Left lung (tissue), 14 donors: ENCODE results near the gene TMEM123. TPM values are rescaled to one million over a fixed set of nuclear protein-coding genes. Genes with fewer than 3 reads are reported as not detected.
A peak's percentile ranks its signal among the peaks of the same experiment; 100 is the strongest.

Source experiments
- ATAC-seq: fragments of 200-7000 bp; cut with Tn5 transposase; one replicate; pipeline ENCODE4 v1.9.1; 2020; ENCODE audit warnings: moderate library complexity
- DNase-seq, 4 donors: peaks; one replicate each; pipeline ENCODE4 v3.0.0-alpha.2; 2013 to 2020
- H3K27ac ChIP-seq, 2 donors: fragments of 200-600 bp; sonication (generic) in 1 of 2; one replicate each; pipeline versions ENCODE4 v1.5.0 to v1.8.0; 2020 to 2021
- H3K27me3 ChIP-seq, 2 donors: fragments of 200-600 bp; sonication (generic) in 1 of 2; one replicate each; pipeline versions ENCODE4 v1.5.0 to v1.8.0; 2020 to 2021
- H3K36me3 ChIP-seq, 2 donors: fragments of 200-600 bp; sonication (generic) in 1 of 2; one replicate each; pipeline versions ENCODE4 v1.5.0 to v1.8.0; 2020 to 2021
- H3K4me1 ChIP-seq, 2 donors: fragments of 200-600 bp; one replicate each; pipeline ENCODE4 v1.8.0; 2021
- H3K4me3 ChIP-seq, 2 donors: fragments of 200-600 bp; sonication (generic) in 1 of 2; one replicate each; pipeline versions ENCODE4 v1.5.0 to v1.8.0; 2020 to 2021; ENCODE audit warnings: mild to moderate bottlenecking in 1 of 2
- H3K9me3 ChIP-seq, 2 donors: fragments of 200-600 bp; sonication (generic) in 1 of 2; one replicate each; pipeline versions ENCODE4 v1.5.0 to v1.8.0; 2020 to 2021
- intact Hi-C, 2 donors: fragments of 100-400 bp; cut with DNase I; formaldehyde crosslinking; loops; one replicate each; pipeline versions ENCODE4 v1.11.2 to v1.14.2; 2022
- long read RNA-seq, 12 donors: library from polyadenylated mRNA in 2 of 12; unstranded in 2 of 12; transcript quantifications; one replicate each; pipeline ENCODE4 v2.0.0 and lab custom pipeline, GENCODE V29; 2019 to 2026
- polyA plus RNA-seq, 6 donors: library from polyadenylated mRNA; unstranded; fragments of 120-200 nt; gene quantifications; one replicate each; pipeline ENCODE4 v1.2.1, GENCODE V29; 2013; ENCODE audit not compliant: insufficient read length in 6 of 6
- total RNA-seq, 2 donors: library from RNA; stranded (reverse); fragmentation: NEBNext Ultra II Directional; extraction: Animal tissue kit (Norgen Biotek cat#: 25700); gene quantifications; one replicate each; pipeline ENCODE4 v1.2.1, GENCODE V29; 2021
- TF ChIP-seq, protein P1 (sequence below), 2 donors: fragments of 200-600 bp; sonication (generic) in 1 of 2; IDR thresholded peaks; one replicate each; pipeline versions ENCODE4 v1.5.0 to v1.8.0; 2021; ENCODE audit warnings: antibody characterized with exemption in 2 of 2
- donor health status: DM: no; HTN: yes; CAD: no.
- donor health status: DM: no; HTN: no; CAD: no.

The TMEM123 gene, protein sequence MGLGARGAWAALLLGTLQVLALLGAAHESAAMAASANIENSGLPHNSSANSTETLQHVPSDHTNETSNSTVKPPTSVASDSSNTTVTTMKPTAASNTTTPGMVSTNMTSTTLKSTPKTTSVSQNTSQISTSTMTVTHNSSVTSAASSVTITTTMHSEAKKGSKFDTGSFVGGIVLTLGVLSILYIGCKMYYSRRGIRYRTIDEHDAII
- total RNA-seq (100 to 1,000 TPM; 127 to 155 TPM), polyA plus RNA-seq (100 to 1,000 TPM; 256 to 351 (median 284) TPM)
- long read RNA-seq, donor 1, transcript TMEM123-206 (3 exons, 549 nt): major isoform, 99 of 208 reads
- long read RNA-seq, donor 1, transcript TMEM123-202 (5 exons, 3,579 nt): minor isoform, 63 of 208 reads
- long read RNA-seq, donor 1, partial matches to known transcripts: 45 of 208 reads
- long read RNA-seq, donor 1, other reads (novel, unspliced or antisense): 0 of 208 reads
- long read RNA-seq, donor 2, transcript TMEM123-206 (3 exons, 549 nt): minor isoform, 66 of 172 reads
- long read RNA-seq, donor 2, transcript TMEM123-202 (5 exons, 3,579 nt): major isoform, 72 of 172 reads
- long read RNA-seq, donor 2, partial matches to known transcripts: 34 of 172 reads
- long read RNA-seq, donor 2, other reads (novel, unspliced or antisense): 0 of 172 reads
- long read RNA-seq, donor 3, transcript TMEM123-202 (5 exons, 3,579 nt): major isoform, 52 of 87 reads
- long read RNA-seq, donor 3, transcript TMEM123-206 (3 exons, 549 nt): minor isoform, 15 of 87 reads
- long read RNA-seq, donor 3, partial matches to known transcripts: 20 of 87 reads
- long read RNA-seq, donor 3, other reads (novel, unspliced or antisense): 0 of 87 reads
- long read RNA-seq, donor 4, transcript TMEM123-202 (5 exons, 3,579 nt): major isoform, 15 of 20 reads
- long read RNA-seq, donor 4, partial matches to known transcripts: 2 of 20 reads
- long read RNA-seq, donor 4, other reads (novel, unspliced or antisense): 1 of 20 reads
- long read RNA-seq, donor 5, transcript TMEM123-206 (3 exons, 549 nt): major isoform, 58 of 132 reads
- long read RNA-seq, donor 5, transcript TMEM123-202 (5 exons, 3,579 nt): minor isoform, 43 of 132 reads
- long read RNA-seq, donor 5, partial matches to known transcripts: 31 of 132 reads
- long read RNA-seq, donor 5, other reads (novel, unspliced or antisense): 0 of 132 reads
- long read RNA-seq, donor 6, transcript TMEM123-202 (5 exons, 3,579 nt): major isoform, 52 of 98 reads
- long read RNA-seq, donor 6, transcript TMEM123-206 (3 exons, 549 nt): minor isoform, 22 of 98 reads
- long read RNA-seq, donor 6, partial matches to known transcripts: 24 of 98 reads
- long read RNA-seq, donor 6, other reads (novel, unspliced or antisense): 0 of 98 reads
- long read RNA-seq, donor 7, transcript TMEM123-202 (5 exons, 3,579 nt): major isoform, 37 of 73 reads
- long read RNA-seq, donor 7, transcript TMEM123-206 (3 exons, 549 nt): minor isoform, 8 of 73 reads
- long read RNA-seq, donor 7, partial matches to known transcripts: 28 of 73 reads
- long read RNA-seq, donor 7, other reads (novel, unspliced or antisense): 0 of 73 reads
- long read RNA-seq, donor 8, transcript TMEM123-202 (5 exons, 3,579 nt): major isoform, 49 of 103 reads
- long read RNA-seq, donor 8, transcript TMEM123-206 (3 exons, 549 nt): minor isoform, 20 of 103 reads
- long read RNA-seq, donor 8, partial matches to known transcripts: 33 of 103 reads
- long read RNA-seq, donor 8, other reads (novel, unspliced or antisense): 0 of 103 reads
- long read RNA-seq, donor 9: 0 reads
- long read RNA-seq, donor 10, transcript TMEM123-202 (5 exons, 3,579 nt): major isoform, 9 of 13 reads
- long read RNA-seq, donor 10, partial matches to known transcripts: 3 of 13 reads
- long read RNA-seq, donor 10, other reads (novel, unspliced or antisense): 1 of 13 reads
- long read RNA-seq, donor 11, transcript TMEM123-202 (5 exons, 3,579 nt): major isoform, 32 of 88 reads
- long read RNA-seq, donor 11, transcript TMEM123-206 (3 exons, 549 nt): minor isoform, 28 of 88 reads
- long read RNA-seq, donor 11, partial matches to known transcripts: 28 of 88 reads
- long read RNA-seq, donor 11, other reads (novel, unspliced or antisense): 0 of 88 reads
- long read RNA-seq, donor 12, transcript TMEM123-206 (3 exons, 549 nt): minor isoform, 21 of 126 reads
- long read RNA-seq, donor 12, transcript TMEM123-202 (5 exons, 3,579 nt): major isoform, 60 of 126 reads
- long read RNA-seq, donor 12, partial matches to known transcripts: 45 of 126 reads
- long read RNA-seq, donor 12, other reads (novel, unspliced or antisense): 0 of 126 reads

DNA sequence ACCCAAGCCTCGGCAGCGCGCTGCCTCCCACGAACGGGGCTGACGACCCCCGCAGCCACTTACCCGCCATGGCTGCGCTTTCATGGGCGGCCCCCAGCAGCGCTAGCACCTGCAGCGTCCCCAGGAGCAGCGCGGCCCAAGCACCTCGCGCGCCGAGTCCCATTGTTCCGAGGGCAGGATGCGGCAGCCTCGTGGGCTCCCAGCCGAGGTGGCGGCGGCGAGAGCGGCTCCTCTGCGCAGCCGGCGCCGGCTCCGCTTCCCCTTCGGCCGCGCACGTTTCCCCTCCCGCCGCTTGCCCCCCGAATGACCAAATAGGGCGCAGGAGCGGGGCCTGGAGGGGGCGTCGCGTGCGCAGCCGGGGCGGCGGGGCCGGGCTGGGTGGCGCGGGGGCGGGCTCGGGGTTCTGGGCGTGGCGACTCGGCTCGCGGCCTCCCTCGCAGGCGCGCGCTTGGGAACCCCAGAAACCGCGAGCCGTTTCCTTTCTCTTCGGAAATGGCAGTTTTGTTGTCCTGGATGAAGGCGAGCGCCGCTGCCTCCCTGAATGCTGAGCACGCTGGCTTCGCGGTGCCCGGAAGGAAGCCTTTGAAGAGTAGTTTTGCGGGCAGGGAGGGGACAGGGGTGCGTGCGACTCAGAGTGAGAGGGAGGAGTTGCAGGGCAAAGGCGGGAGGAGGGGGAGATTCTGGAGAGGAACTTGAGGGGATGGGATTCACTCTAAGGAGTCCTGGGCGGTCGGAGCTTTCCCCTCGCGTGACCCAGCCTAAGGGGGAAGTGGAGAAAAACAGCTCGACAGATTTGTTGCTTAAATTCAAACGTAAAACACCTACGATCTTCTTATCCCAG, at the start of gene TMEM123:
Gene TMEM123 (minus strand): TSS at position 305 of the 841 bp plus-strand sequence. CDS start 142 bp downstream, at position 163.
- ATAC-seq (peak; percentile 89), DNase-seq (peak; percentile 78 to 96 (median 85))
- no peaks in the 10 kb centered on the region for H3K9me3 ChIP-seq
- peak within 1 kb of the TSS; percentile 89 to 96 for H3K27ac ChIP-seq
- H3K4me1 ChIP-seq: peaks cover 11 to 77% of the 10 kb centered on the region in 2 donors
- H3K27me3 ChIP-seq: no peaks in the 10 kb centered on the region
- TF ChIP-seq, protein P1, sequence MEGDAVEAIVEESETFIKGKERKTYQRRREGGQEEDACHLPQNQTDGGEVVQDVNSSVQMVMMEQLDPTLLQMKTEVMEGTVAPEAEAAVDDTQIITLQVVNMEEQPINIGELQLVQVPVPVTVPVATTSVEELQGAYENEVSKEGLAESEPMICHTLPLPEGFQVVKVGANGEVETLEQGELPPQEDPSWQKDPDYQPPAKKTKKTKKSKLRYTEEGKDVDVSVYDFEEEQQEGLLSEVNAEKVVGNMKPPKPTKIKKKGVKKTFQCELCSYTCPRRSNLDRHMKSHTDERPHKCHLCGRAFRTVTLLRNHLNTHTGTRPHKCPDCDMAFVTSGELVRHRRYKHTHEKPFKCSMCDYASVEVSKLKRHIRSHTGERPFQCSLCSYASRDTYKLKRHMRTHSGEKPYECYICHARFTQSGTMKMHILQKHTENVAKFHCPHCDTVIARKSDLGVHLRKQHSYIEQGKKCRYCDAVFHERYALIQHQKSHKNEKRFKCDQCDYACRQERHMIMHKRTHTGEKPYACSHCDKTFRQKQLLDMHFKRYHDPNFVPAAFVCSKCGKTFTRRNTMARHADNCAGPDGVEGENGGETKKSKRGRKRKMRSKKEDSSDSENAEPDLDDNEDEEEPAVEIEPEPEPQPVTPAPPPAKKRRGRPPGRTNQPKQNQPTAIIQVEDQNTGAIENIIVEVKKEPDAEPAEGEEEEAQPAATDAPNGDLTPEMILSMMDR (IDR thresholded peaks at IDR 0.05): no peak
- peak within 1 kb of the TSS; percentile 78 to 95 for H3K4me3 ChIP-seq
- H3K36me3 ChIP-seq: no peaks in the 10 kb centered on the region
- intact Hi-C loops: no loop called here

DNA sequence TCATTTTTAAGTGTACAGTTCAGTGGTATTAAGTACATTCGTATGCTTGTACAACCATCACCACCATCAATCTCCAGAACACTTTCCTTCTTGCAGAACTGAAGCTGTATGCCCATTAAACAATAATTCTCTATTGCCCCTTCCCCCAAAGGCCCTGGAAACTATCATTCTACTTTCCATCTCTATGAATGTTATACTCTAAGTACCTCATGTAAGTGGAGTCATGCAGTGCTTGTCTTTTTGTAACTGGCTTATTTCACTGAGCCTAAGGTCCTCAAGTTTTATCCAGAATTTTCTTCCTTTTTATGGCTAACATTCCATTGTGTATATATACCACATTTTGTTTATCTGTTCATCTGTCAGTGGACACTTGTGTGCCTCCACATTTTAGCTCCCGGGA, 48.3 kb upstream of the TMEM123 start:
- Histone ChIP-seq H3K4me1 (no peaks in the 10 kb centered on the region), H3K9me3 (no peaks in the 10 kb centered on the region), H3K27ac (no peak overlapping the region), H3K36me3 (no peaks in the 10 kb centered on the region), H3K4me3 (no peak overlapping the region), H3K27me3 (no peaks in the 10 kb centered on the region)
- TF ChIP-seq, protein P1 (IDR thresholded peaks at IDR 0.05): no peak
- intact Hi-C loops: no loop called here
- no peak for ATAC-seq
- no peak for DNase-seq

DNA sequence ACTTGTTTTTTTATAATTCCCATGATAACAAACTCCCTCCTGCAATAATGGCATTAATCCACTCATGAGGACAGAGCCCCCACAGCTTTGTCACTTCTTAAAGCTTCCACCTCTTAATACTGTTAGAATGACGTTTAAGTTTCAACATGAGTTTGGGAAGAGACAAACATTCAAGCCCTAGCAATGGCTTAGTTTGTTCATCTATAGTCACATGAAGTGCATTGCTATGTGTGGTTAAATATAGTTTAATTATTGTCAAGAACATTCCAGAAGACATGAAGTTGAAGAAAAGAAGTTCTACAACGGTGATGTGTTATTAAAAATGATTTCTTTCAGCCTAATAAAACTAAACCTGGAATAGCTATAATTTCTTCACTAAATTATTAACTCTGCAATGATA, 47.4 kb upstream of the TMEM123 start:
- H3K27me3 ChIP-seq: no peaks in the 10 kb centered on the region
- no peaks in the 10 kb centered on the region for H3K9me3 ChIP-seq
- H3K4me3 ChIP-seq: no peak overlapping the region
- TF ChIP-seq, protein P1 (IDR thresholded peaks at IDR 0.05): no peak
- no peaks in the 10 kb centered on the region for H3K36me3 ChIP-seq
- H3K27ac ChIP-seq: no peak overlapping the region
- intact Hi-C loops: loop anchor here in 1 of 2 donors (5.0 kb wide), 2 partner anchors 108 to 158 kb away; no protein-coding TSS in a partner anchor
- DNase-seq (no peak), ATAC-seq (no peak)
- no peaks in the 10 kb centered on the region for H3K4me1 ChIP-seq
